H1 (cell line): ENCODE data around the gene OR1I1. TPM values are rescaled to one million over a fixed set of nuclear protein-coding genes. Genes with fewer than 3 reads are reported as not detected.

Source experiments
- CHD7 ChIP-seq: fragments of 300-600 bp; sonication (generic); IDR thresholded peaks from 2 replicates; pipeline ENCODE4 v1.7.1; 2012; ENCODE audit warnings: low read length, moderate library complexity, mild to moderate bottlenecking, inconsistent platforms; ENCODE audit not compliant: insufficient replicate concordance
- JUND ChIP-seq: IDR thresholded peaks from 2 replicates; pipeline ENCODE4 v1.6.1; 2011; ENCODE audit warnings: mild to moderate bottlenecking, improper control_type of control experiment, low read length
- NRF1 ChIP-seq: IDR thresholded peaks from 2 replicates; pipeline ENCODE4 v1.6.1; 2011; ENCODE audit warnings: mild to moderate bottlenecking, low read depth, low read length, improper control_type of control experiment
- polyA plus RNA-seq, 7 experiments: library from polyadenylated mRNA; depleted of rRNA in 3 of 7; stranded (reverse) in 5 of 7; unstranded in 2 of 7; fragments of >200 nt in 5 of 7; fragments of 200-250 nt in 2 of 7; gene quantifications; 1 replicate in 5 of 7; 2 replicates in 1 of 7; 4 replicates in 1 of 7; pipeline versions ENCODE4 v1.2.1 to v1.2.3, GENCODE V29; 2011 to 2013; ENCODE audit warnings: missing spikeins in 2 of 7, mixed read lengths in 2 of 7
- total RNA-seq: library from RNA; stranded (reverse); fragmentation: NEBNext Ultra II Directional; extraction: Animal tissue kit (Norgen Biotek cat#: 25700); gene quantifications from 2 replicates; pipeline ENCODE4 v1.2.1, GENCODE V29; 2021

The OR1I1 gene
- total and polyA plus RNA-seq, 2 of the 8 experiments (the other 6 are each of a cell fraction or from before 2014, with no cell fraction given) = not detected

- TF ChIP-seq CHD7 = no peak
- no peak for TF ChIP-seq JUND
- no peak for TF ChIP-seq NRF1
Measured at GRCh38 chr19:15038294-15038693, 43.7 kb upstream of the OR1I1 start (continued).
